ENCODE data around the gene SHISA9.

DNA sequence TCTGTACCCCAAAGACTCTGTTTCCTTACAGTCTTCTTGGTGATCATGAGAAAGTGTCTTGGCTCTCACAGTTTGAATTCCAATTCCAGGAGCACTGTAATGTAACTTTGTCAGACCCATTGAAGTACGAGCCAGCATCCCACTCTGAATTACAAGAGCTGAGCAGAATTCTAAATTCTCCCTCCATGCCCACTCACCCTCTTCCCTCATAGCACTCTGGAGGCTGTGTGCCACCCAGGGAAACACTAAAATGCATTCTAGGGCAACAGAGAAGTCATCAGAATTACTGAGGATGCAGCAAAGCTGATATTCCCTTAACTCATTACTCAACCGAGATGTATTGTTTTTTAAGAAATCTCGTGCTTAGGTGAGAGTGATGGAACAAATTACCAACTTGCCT is 154.1 kb downstream of the SHISA9 start:
- TF ChIP-seq, protein P1, sequence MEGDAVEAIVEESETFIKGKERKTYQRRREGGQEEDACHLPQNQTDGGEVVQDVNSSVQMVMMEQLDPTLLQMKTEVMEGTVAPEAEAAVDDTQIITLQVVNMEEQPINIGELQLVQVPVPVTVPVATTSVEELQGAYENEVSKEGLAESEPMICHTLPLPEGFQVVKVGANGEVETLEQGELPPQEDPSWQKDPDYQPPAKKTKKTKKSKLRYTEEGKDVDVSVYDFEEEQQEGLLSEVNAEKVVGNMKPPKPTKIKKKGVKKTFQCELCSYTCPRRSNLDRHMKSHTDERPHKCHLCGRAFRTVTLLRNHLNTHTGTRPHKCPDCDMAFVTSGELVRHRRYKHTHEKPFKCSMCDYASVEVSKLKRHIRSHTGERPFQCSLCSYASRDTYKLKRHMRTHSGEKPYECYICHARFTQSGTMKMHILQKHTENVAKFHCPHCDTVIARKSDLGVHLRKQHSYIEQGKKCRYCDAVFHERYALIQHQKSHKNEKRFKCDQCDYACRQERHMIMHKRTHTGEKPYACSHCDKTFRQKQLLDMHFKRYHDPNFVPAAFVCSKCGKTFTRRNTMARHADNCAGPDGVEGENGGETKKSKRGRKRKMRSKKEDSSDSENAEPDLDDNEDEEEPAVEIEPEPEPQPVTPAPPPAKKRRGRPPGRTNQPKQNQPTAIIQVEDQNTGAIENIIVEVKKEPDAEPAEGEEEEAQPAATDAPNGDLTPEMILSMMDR (IDR thresholded peaks at IDR 0.05): no peak
- no peak for TF ChIP-seq EZH2 (IDR thresholded peaks at IDR 0.05)

Data from neural progenitor cell (in vitro differentiated cells).